ENCODE results near the gene B3GALT6. TPM values are rescaled to one million over a fixed set of nuclear protein-coding genes. Genes with fewer than 3 reads are reported as not detected.
"Not testable (repeated sequence)": the region's sequence is repeated elsewhere in the genome, so short reads cannot be mapped to it uniquely, and the experiment has no call there.

The B3GALT6 gene
- total and polyA plus RNA-seq, 9 donors, result 7.0 to 21.9 (median 15.2) TPM

DNA sequence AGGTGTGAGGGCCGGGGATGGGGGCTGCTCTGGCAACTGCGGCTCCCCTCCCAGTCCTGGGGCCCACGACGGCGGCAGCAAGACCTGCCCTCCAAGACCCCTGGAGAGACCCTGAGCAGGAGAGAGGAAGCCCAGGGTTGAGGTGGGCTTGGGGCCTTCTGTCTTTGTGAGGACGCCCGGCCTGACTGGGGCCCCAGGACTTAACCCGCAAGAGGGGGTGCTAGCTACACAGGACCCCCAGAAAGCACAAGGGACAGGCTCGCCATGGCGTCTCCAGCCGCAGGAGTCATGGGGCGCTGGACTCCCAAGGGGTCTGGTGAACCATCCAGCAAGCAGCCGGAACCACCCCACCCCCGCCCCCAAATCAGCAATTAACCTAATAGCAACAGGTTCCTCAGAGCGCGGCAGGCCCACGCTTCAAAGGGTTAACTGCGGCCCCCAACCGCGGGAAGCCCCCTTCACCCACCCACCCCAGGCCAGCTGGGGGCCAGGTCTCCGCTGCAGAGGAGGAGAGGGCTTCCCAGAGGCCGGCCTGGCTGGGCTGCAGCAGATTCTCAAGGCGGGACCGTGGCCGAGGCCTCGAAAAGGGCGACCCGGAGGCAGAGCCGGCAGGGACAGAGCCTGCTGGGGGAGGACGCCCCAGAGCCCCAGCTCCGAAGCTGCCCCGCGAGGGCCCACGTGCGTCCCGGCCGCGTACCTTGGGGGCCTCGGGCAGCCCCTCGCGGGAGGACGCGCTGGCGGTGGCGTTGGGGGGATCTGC lies 14.0 kb downstream of the B3GALT6 start:
- TF ChIP-seq, protein P1, sequence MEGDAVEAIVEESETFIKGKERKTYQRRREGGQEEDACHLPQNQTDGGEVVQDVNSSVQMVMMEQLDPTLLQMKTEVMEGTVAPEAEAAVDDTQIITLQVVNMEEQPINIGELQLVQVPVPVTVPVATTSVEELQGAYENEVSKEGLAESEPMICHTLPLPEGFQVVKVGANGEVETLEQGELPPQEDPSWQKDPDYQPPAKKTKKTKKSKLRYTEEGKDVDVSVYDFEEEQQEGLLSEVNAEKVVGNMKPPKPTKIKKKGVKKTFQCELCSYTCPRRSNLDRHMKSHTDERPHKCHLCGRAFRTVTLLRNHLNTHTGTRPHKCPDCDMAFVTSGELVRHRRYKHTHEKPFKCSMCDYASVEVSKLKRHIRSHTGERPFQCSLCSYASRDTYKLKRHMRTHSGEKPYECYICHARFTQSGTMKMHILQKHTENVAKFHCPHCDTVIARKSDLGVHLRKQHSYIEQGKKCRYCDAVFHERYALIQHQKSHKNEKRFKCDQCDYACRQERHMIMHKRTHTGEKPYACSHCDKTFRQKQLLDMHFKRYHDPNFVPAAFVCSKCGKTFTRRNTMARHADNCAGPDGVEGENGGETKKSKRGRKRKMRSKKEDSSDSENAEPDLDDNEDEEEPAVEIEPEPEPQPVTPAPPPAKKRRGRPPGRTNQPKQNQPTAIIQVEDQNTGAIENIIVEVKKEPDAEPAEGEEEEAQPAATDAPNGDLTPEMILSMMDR (IDR thresholded peaks at IDR 0.05), result no peak
- TF ChIP-seq EP300 (IDR thresholded peaks at IDR 0.05) (no peak), POLR2A (IDR thresholded peaks at IDR 0.05) (no peak)
- H3K27me3 ChIP-seq, result peaks cover 6% of the 10 kb centered on the region
- intact Hi-C loops (cut with DNase I), result loop anchor here in 1 of 4 donors (5.0 kb wide), 1 partner anchor 409 kb away; no protein-coding TSS in a partner anchor
- H3K36me3 ChIP-seq, result no peaks in the 10 kb centered on the region
- no peak overlapping the region for H3K27ac ChIP-seq
- WGBS, 3 donors, result 29 to 64% (median 30%) methylated on average over 13 to 45 of the region's 45 CpGs
- no peak for DNase-seq
- H3K4me1 ChIP-seq (ENCODE audit: insufficient read depth), result no peaks in the 10 kb centered on the region
- no peak overlapping the region for H3K4me3 ChIP-seq
- H3K9me3 ChIP-seq, result no peaks in the 10 kb centered on the region

DNA sequence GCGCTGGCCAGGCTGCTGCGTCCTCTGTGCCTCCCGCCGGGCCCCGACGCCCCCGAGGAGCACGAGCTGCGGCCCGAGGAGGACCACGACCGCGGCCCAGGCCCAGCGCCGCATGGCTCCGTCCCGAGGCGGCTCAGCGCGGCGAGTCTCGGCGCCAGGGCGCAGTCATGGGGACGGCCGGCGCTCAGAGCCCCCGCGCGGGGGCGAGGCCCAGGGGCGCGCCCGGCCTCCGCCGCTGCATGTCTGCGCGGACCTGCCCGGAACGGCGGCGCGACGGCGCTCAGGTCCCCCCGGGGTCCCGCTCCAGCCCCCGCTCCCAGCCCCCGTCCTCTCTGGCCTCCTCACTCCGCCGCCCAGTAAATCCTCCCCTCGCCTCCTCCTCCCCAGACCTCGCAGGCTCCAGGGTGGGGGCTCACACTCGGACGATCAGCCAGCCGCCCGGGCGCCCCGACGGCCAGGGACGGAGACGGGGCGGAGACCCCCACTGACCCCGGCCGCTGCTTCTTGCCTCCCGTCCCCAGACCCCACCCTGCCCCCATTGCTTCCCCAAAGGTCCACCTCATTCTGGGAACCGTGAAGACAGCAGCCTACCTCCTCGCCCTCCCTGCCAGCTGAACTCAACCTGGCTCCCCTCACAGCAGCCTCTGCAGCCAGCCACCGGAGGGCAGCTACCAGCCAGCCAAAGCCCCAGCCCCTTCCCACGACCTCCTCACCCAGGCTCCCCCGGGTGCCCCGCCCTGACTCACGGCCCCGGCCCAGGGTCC lies 14.7 kb downstream of the B3GALT6 start, which contains the start of gene C1QTNF12:
Gene C1QTNF12, minus strand, starts transcription at position 146 of the 764 bp plus-strand sequence. Its CDS starts 32 bp downstream, at position 114.
- no peak for DNase-seq
- Histone ChIP-seq H3K27me3 (peaks cover under 1% of the 10 kb centered on the region), H3K4me3 (no peak within 1 kb of the TSS), H3K4me1 (ENCODE audit: insufficient read depth) (no peaks in the 10 kb centered on the region), H3K9me3 (no peaks in the 10 kb centered on the region), H3K27ac (no peak within 1 kb of the TSS), H3K36me3 (no peaks in the 10 kb centered on the region)
- intact Hi-C loops (cut with DNase I), result loop anchor here in 1 of 4 donors (5.0 kb wide), 1 partner anchor 409 kb away; no protein-coding TSS in a partner anchor
- TF ChIP-seq POLR2A (IDR thresholded peaks at IDR 0.05), result no peak
- no peak for TF ChIP-seq EP300 (IDR thresholded peaks at IDR 0.05)
- TF ChIP-seq, protein P1 (IDR thresholded peaks at IDR 0.05), result no peak
- WGBS, 3 donors, result 2 to 4% (median 3%) methylated on average over 49 to 74 of the region's 74 CpGs

DNA sequence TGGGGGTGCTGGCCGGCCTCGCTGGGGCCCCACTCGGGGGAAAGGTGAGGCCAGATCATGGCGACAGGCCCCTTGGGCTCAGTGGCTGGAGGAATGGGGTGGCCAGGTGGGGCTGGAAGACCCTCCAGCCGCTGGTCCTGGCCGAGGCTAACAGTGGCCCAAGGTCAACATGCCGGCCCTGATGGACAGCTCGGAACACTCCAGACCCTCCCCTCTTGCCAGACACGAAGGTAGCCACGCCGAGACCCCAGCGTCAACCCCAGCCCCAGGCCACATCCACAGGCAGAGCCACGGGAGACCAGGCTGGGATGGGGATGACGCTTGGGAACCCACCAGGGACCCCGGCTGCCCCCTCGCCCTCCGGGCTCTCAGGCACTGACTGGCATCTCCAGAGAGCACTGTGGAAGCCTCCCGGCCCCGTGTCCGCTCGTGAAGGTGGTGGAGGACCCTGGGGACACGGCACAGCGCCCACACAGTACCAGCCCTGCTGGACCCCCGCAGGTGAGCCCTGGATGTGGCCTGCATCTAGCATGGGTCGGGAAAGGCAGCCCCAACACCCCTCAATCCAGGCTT lies 15.4 kb downstream of the B3GALT6 start:
- no peak overlapping the region for H3K4me3 ChIP-seq
- intact Hi-C loops (cut with DNase I), result loop anchor here in 1 of 4 donors (5.0 kb wide), 1 partner anchor 410 kb away; no protein-coding TSS in a partner anchor
- TF ChIP-seq, protein P1 (IDR thresholded peaks at IDR 0.05), result no peak
- TF ChIP-seq EP300 (IDR thresholded peaks at IDR 0.05) (no peak), POLR2A (IDR thresholded peaks at IDR 0.05) (no peak)
- WGBS, 3 donors, result 44 to 65% (median 47%) methylated on average over 22 to 25 of the region's 25 CpGs
- H3K4me1 ChIP-seq (ENCODE audit: insufficient read depth), result no peaks in the 10 kb centered on the region
- DNase-seq, result no peak
- H3K27me3 ChIP-seq, result no peaks in the 10 kb centered on the region
- H3K36me3 ChIP-seq, result no peaks in the 10 kb centered on the region
- no peak overlapping the region for H3K27ac ChIP-seq
- no peaks in the 10 kb centered on the region for H3K9me3 ChIP-seq

DNA sequence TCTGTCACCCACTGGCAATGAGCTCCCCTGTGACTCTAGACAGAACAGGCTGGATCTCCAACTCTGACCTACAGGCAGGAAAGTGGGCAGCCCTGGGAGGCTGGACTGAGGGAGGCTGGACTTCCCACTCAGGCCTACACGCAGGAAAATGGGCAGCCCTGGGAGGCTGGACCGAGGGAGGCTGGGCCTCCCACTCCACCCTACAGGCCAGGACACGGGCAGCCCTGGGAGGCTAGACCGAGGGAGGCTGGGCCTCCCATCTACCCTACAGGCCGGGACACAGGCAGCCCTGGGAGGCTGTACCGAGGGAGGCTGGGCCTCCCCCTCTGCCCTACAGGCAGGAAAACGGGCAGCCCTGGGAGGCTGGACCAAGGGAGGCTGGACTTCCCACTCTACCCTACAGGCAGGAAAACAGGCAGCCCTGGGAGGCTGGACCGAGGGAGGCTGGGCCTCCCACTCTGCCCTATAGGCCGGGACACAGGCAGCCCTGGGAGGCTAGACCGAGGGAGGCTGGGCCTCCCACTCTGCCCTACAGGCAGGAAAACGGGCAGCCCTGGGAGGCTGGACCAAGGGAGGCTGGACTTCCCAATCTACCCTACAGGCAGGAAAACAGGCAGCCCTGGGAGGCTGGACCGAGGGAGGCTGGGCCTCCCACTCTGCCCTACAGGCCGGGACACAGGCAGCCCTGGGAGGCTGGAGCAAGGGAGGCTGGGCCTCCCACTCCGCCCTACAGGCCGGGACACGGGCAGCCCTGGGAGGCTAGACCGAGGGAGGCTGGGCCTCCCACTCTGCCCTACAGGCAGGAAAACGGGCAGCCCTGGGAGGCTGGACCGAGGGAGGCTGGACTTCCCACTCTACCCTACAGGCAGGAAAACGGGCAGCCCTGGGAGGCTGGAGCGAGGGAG lies 16.2 kb downstream of the B3GALT6 start:
- H3K9me3 ChIP-seq; H3K27ac ChIP-seq; H3K4me1 ChIP-seq (ENCODE audit: insufficient read depth); H3K36me3 ChIP-seq; H3K4me3 ChIP-seq; DNase-seq; H3K27me3 ChIP-seq: not testable (repeated sequence)
- 81 to 87% (median 82%) methylated on average over 9 to 21 of the region's 21 CpGs for WGBS, 3 donors
- intact Hi-C loops (cut with DNase I), result loop anchor here in 1 of 4 donors (5.0 kb wide), 1 partner anchor 411 kb away; no protein-coding TSS in a partner anchor
